Mucosa of rectum (tissue), 2 donors: ENCODE data around the gene NCK2.

Experiments used
- H3K27ac ChIP-seq, 2 donors: one replicate each; pipeline ENCODE4 v1.7.0; 2013; ENCODE audit warnings: inconsistent platforms in 2 of 2, low read depth in 2 of 2, low read length in 2 of 2
- H3K27me3 ChIP-seq, 2 donors: one replicate each; pipeline ENCODE4 v1.7.0; 2013; ENCODE audit warnings: low read length in 2 of 2; ENCODE audit not compliant: control insufficient read depth in 2 of 2, insufficient read depth in 2 of 2
- H3K36me3 ChIP-seq, 2 donors: one replicate each; pipeline ENCODE4 v1.7.0; 2013; ENCODE audit warnings: low read length in 2 of 2; ENCODE audit not compliant: control insufficient read depth in 2 of 2, insufficient read depth in 2 of 2
- H3K4me1 ChIP-seq, 2 donors: one replicate each; pipeline ENCODE4 v1.7.0; 2013; ENCODE audit warnings: low read length in 2 of 2, mild to moderate bottlenecking in 1 of 2; ENCODE audit not compliant: control insufficient read depth in 2 of 2, insufficient read depth in 2 of 2
- H3K4me3 ChIP-seq, 2 donors: one replicate each; pipeline ENCODE4 v1.7.0; 2013; ENCODE audit warnings: low read length in 2 of 2
- H3K9ac ChIP-seq, 2 donors: one replicate each; pipeline ENCODE4 v1.7.0; 2013; ENCODE audit warnings: low read length in 2 of 2, low read depth in 1 of 2, mild to moderate bottlenecking in 1 of 2
- H3K9me3 ChIP-seq, 2 donors: one replicate each; pipeline ENCODE4 v1.7.0; 2013; ENCODE audit warnings: low read length in 2 of 2; ENCODE audit not compliant: control insufficient read depth in 2 of 2
- donor health status: healthy.
- donor health status: Normal muscosa, but diverticular disease.

Gene NCK2

GRCh38 chr2:105924932-105925331 lies 180.2 kb downstream of the NCK2 start:
- Histone ChIP-seq H3K9me3 (no peaks in the 10 kb centered on the region), H3K27me3 (no peaks in the 10 kb centered on the region), H3K27ac (no peak overlapping the region), H3K9ac (no peak overlapping the region), H3K4me1 (no peaks in the 10 kb centered on the region), H3K36me3 (no peaks in the 10 kb centered on the region), H3K4me3 (no peak overlapping the region)

GRCh38 chr2:105925390-105925789 lies 180.7 kb downstream of the NCK2 start:
- Histone ChIP-seq H3K9me3 (no peaks in the 10 kb centered on the region), H3K27ac (no peak overlapping the region), H3K4me1 (no peaks in the 10 kb centered on the region)

GRCh38 chr2:105926960-105927678 lies 182.4 kb downstream of the NCK2 start:
- Histone ChIP-seq H3K9ac (no peak overlapping the region), H3K4me1 (no peaks in the 10 kb centered on the region), H3K27me3 (no peaks in the 10 kb centered on the region), H3K36me3 (no peaks in the 10 kb centered on the region), H3K4me3 (no peak overlapping the region), H3K9me3 (no peaks in the 10 kb centered on the region), H3K27ac (no peak overlapping the region)

More at GRCh38 chr2:105925390-105925789, 180.7 kb downstream of the NCK2 start:
- H3K9ac ChIP-seq, result no peak overlapping the region
- no peak overlapping the region for H3K4me3 ChIP-seq
- no peaks in the 10 kb centered on the region for H3K36me3 ChIP-seq
- H3K27me3 ChIP-seq, result no peaks in the 10 kb centered on the region

DNA sequence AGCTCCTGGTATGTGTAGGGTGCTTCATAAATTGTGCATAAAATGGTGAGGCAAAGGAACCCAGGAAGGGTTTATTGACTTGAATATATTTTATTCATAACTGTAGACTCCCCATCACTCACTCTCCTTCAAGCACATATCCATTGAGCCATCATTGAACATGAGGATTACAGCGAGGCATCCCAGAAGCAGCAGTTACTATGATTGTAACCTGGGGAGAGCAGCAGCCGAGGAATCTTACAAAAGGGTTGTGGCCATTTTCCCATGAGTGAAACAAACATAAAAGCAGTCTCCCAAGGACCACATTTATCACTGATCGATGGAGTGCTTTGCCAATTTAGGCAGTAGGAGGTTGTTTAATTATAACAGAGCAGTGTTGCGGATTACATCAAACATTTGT lies 183.4 kb downstream of the NCK2 start:
- Histone ChIP-seq H3K9ac (no peak overlapping the region), H3K27ac (no peak overlapping the region), H3K27me3 (no peaks in the 10 kb centered on the region), H3K36me3 (no peaks in the 10 kb centered on the region), H3K9me3 (no peaks in the 10 kb centered on the region), H3K4me3 (no peak overlapping the region), H3K4me1 (no peaks in the 10 kb centered on the region)

- Histone ChIP-seq H3K4me3 (no peak overlapping the region), H3K36me3 (no peaks in the 10 kb centered on the region), H3K4me1 (no peaks in the 10 kb centered on the region), H3K27me3 (no peaks in the 10 kb centered on the region), H3K9ac (no peak overlapping the region), H3K27ac (no peak overlapping the region), H3K9me3 (no peaks in the 10 kb centered on the region)
Measured at GRCh38 chr2:105928563-105928962, 183.9 kb downstream of the NCK2 start.

DNA sequence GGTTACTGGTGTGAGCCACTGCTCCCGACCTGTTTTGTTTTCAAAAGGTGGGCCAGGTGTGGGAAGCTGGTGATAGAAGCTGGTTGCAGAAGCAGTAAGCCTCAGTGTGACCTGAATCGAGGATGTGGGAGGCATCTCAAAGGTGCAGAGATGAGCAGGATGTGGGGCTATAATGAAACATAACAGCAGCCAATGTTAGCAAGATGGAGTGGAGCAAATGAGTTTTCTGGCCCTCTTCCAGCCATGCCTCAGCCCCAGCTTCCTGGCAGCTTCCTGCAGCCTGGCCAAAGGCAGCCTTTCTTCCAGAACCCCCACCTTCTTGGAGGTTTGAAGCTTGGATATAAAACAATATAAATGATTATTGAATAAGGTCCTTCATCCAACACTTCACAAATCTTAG lies 184.8 kb downstream of the NCK2 start:
- no peaks in the 10 kb centered on the region for H3K4me1 ChIP-seq
- H3K9ac ChIP-seq, result no peak overlapping the region
- H3K27me3 ChIP-seq, result no peaks in the 10 kb centered on the region
- no peak overlapping the region for H3K4me3 ChIP-seq
- H3K9me3 ChIP-seq, result no peaks in the 10 kb centered on the region
- H3K36me3 ChIP-seq, result no peaks in the 10 kb centered on the region
- no peak overlapping the region for H3K27ac ChIP-seq

DNA sequence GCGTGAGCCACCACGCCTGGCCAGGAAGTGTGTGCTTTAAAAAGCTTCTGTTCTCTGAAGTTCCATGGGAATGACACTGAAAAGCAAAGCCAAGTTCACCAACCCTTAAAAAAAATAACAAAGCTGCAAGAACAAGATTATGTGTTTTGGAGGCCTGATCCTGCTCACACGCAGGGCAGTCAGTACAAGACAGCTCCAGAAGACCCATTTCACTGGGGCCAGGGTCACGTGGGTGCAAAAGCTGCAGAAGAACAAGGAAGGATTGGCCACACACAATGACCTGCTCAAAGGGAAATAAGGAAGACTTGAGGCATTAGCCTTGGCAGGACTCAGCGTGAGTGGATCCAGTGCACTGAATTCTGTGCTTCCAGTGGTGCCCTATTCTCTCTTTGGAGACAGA lies 187.9 kb downstream of the NCK2 start:
- no peaks in the 10 kb centered on the region for H3K9me3 ChIP-seq
- no peaks in the 10 kb centered on the region for H3K36me3 ChIP-seq
- H3K4me3 ChIP-seq, result no peak overlapping the region

GRCh38 chr2:105933906-105934305 lies 189.2 kb downstream of the NCK2 start:
- no peak overlapping the region for H3K27ac ChIP-seq
- H3K4me1 ChIP-seq, result no peaks in the 10 kb centered on the region

More for the DNA sequence above, 187.9 kb downstream of the NCK2 start:
- Histone ChIP-seq H3K4me1 (no peaks in the 10 kb centered on the region), H3K9ac (no peak overlapping the region), H3K27ac (no peak overlapping the region), H3K27me3 (no peaks in the 10 kb centered on the region)

DNA sequence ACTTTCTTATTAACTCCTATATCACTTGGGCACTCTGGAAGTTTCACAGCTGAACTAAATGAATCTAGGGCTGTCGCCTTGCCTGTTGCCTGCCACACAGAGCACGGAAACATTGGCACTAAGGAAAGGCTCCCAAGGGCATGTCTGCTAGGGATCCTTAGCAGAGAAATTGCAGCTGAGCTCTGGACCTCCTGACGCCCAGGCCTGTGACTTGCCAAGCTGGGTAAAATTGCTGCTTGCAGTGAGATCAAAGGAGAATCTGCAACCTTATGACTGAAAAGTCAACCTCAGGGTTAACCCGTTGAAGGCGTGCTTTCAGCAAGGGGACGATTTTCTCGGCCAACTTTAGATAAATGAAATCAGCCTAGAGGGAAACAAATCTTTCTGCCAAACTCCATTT lies 189.8 kb downstream of the NCK2 start:
- H3K27me3 ChIP-seq, result no peaks in the 10 kb centered on the region

More at GRCh38 chr2:105933906-105934305, 189.2 kb downstream of the NCK2 start:
- H3K9ac ChIP-seq, result no peak overlapping the region
- H3K36me3 ChIP-seq, result no peaks in the 10 kb centered on the region
- no peaks in the 10 kb centered on the region for H3K9me3 ChIP-seq
- H3K4me3 ChIP-seq, result no peak overlapping the region
- no peaks in the 10 kb centered on the region for H3K27me3 ChIP-seq

DNA sequence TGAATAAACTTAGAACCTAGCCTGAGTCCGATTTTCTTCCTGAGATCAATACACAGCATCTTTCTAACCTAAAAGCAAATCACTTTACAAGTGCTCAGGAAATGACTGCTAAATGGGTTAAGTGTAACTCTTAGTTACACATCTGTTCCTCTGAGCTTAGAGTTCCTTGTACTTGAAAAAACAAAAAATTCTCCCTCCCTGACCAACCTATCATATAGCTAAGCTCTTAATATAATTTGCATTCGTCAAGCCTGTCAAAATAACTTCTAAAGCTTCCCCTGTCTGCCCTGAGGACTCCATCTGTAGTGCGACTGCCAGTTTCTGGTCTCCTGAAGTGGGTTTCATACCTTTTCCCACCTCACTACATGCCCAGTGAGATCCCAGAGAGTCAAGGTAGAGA lies 190.4 kb downstream of the NCK2 start:
- no peaks in the 10 kb centered on the region for H3K9me3 ChIP-seq
- H3K9ac ChIP-seq, result no peak overlapping the region
- H3K36me3 ChIP-seq, result no peaks in the 10 kb centered on the region
- no peak overlapping the region for H3K27ac ChIP-seq
- H3K4me3 ChIP-seq, result no peak overlapping the region
- no peaks in the 10 kb centered on the region for H3K4me1 ChIP-seq
- H3K27me3 ChIP-seq, result no peaks in the 10 kb centered on the region

More for the DNA sequence above, 189.8 kb downstream of the NCK2 start:
- Histone ChIP-seq H3K4me3 (no peak overlapping the region), H3K36me3 (no peaks in the 10 kb centered on the region), H3K9me3 (no peaks in the 10 kb centered on the region), H3K9ac (no peak overlapping the region), H3K27ac (no peak overlapping the region), H3K4me1 (no peaks in the 10 kb centered on the region)
